Stomach (tissue), 9 donors: Measurements from ENCODE around the gene ZMYND10. TPM values are rescaled to one million over a fixed set of nuclear protein-coding genes. Genes with fewer than 3 reads are reported as not detected.

Source experiments
- DNase-seq, 2 donors: peaks; one replicate each; pipeline versions ENCODE4 v3.0.0 to v3.0.0-alpha.2; 2013 to 2019
- H3K27ac ChIP-seq, 5 donors: fragments of 200-600 bp in 4 of 5; sonication (generic) in 4 of 5; one replicate each; pipeline ENCODE4 v1.5.1; 2013 to 2019; ENCODE audit warnings: mild to moderate bottlenecking in 1 of 5, moderate library complexity in 1 of 5
- H3K27me3 ChIP-seq, 3 donors: fragments of 200-600 bp; sonication (generic); one replicate each; pipeline ENCODE4 v1.5.1; 2017 to 2019; ENCODE audit warnings: mixed run types in 1 of 3
- H3K36me3 ChIP-seq, 4 donors: fragments of 200-600 bp; sonication (generic); 1 replicate in 3 of 4; 2 replicates in 1 of 4; pipeline ENCODE4 v1.5.1; 2016 to 2019
- H3K4me1 ChIP-seq, 4 donors: fragments of 200-600 bp; sonication (generic); one replicate each; pipeline ENCODE4 v1.5.1; 2016 to 2019
- H3K4me3 ChIP-seq, 4 donors: fragments of 200-600 bp; sonication (generic) in 3 of 4; one replicate each; pipeline ENCODE4 v1.5.1; 2016 to 2019; ENCODE audit warnings: mild to moderate bottlenecking in 1 of 4
- H3K9me3 ChIP-seq, 4 donors: fragments of 200-600 bp; sonication (generic); one replicate each; pipeline ENCODE4 v1.5.1; 2016 to 2019
- EP300 ChIP-seq: sonication (generic); formaldehyde crosslinking; IDR thresholded peaks from one replicate; pipeline ENCODE4 v1.6.1; 2017; ENCODE audit warnings: antibody characterized with exemption
- POLR2A ChIP-seq, 4 donors: fragments of 450-650 bp; IDR thresholded peaks; one replicate each; pipeline ENCODE4 v1.6.1; 2016; ENCODE audit warnings: antibody characterized with exemption in 4 of 4, control low read depth in 2 of 4, mild to moderate bottlenecking in 1 of 4, moderate library complexity in 1 of 4
- POLR2AphosphoS5 ChIP-seq, 3 donors: sonication (generic); formaldehyde crosslinking; IDR thresholded peaks; one replicate each; pipeline ENCODE4 v1.6.1; 2016; ENCODE audit warnings: antibody characterized with exemption in 3 of 3
- WGBS, 5 donors: extraction: QIAGEN DNeasy Blood & Tissue Kit in 3 of 5; methylation state at CpG; one replicate each; pipeline versions ENCODE4 v1.1.5 to v1.1.7; 2013 to 2018; 5-methylcytosine and 5-hydroxymethylcytosine counted together
- intact Hi-C: fragments of 100-400 bp; cut with DNase I; formaldehyde crosslinking; loops from one replicate; pipeline ENCODE4 v1.15.1; 2023; ENCODE audit warnings: low total_unique reads
- polyA plus RNA-seq, 3 donors: library from polyadenylated mRNA; stranded (reverse); fragments of 200-250 nt; gene quantifications; one replicate each; pipeline ENCODE4 v1.2.3, GENCODE V29; 2013
- total RNA-seq, 5 donors: library from RNA; depleted of rRNA; stranded (reverse); fragments of >200 nt; gene quantifications; one replicate each; pipeline versions ENCODE4 v1.1.0 to v1.2.3, GENCODE V29; 2014 to 2016
- TF ChIP-seq, protein P1 (sequence below), 7 experiments: fragments of 450-650 bp in 4 of 7; fragments of 200-600 bp in 3 of 7; sonication (generic) in 3 of 7; IDR thresholded peaks; one replicate each; pipeline ENCODE4 v1.5.1; 2016 to 2019; ENCODE audit warnings: antibody characterized with exemption in 7 of 7, control low read depth in 2 of 7, mild to moderate bottlenecking in 1 of 7
- donor health status: healthy with polysubstance abuse.
- donor health status: Bipolar disorder and iron deficiency.
- donor health status: healthy.

The ZMYND10 gene
- total and polyA plus RNA-seq, 8 donors: 0.87 to 61.4 (median 0.92) TPM; not detected in 1

DNA sequence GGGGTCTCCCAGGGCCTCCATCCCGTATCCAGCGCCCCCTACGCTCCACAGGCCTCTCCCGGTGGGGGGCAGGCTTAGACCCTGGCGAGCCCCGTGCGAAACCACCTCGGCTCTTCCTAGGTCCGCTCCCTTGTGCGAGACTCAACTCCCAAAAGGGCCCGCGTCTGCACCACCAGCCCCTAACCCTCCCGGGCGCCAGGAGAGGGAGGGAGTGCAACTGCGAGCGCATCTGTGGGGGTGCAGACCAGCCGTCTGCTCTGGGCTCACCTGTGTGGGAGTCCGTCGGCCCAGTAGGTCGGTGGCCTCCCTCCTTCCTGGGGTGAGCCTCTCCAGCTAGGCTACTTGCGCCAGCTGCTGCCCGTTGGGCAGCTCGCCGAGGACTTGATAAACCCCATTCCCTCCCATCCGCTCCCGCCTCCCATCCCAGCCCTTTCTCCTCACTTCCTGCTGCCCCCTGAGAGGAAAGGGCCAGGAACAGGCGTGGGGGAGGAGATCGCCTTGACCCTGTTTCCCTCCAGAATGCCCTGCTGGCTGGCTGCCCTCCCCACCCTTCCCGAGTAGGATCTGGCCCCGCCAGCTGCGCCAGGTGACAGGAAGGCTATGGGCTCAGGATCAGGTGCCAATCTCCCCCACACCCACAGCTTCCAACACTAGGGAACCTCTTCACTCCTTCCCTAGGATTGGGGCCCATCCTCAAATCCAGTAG lies 23.0 kb downstream of the ZMYND10 start, which contains the start of gene HYAL2:
HYAL2 (minus strand) TSS at position 360 of the 706 bp plus-strand sequence. CDS start 2,256 bp downstream, outside the sequence.
- 17 to 38% (median 30%) methylated on average over 20 to 31 of the region's 31 CpGs for WGBS, 5 donors
- no peak for TF ChIP-seq EP300
- TF ChIP-seq POLR2AphosphoS5 (IDR thresholded peaks at IDR 0.05): peak in 2 of 3 donors; percentile 11 to 60
- TF ChIP-seq POLR2A (IDR thresholded peaks at IDR 0.05): no peak
- TF ChIP-seq, protein P1, sequence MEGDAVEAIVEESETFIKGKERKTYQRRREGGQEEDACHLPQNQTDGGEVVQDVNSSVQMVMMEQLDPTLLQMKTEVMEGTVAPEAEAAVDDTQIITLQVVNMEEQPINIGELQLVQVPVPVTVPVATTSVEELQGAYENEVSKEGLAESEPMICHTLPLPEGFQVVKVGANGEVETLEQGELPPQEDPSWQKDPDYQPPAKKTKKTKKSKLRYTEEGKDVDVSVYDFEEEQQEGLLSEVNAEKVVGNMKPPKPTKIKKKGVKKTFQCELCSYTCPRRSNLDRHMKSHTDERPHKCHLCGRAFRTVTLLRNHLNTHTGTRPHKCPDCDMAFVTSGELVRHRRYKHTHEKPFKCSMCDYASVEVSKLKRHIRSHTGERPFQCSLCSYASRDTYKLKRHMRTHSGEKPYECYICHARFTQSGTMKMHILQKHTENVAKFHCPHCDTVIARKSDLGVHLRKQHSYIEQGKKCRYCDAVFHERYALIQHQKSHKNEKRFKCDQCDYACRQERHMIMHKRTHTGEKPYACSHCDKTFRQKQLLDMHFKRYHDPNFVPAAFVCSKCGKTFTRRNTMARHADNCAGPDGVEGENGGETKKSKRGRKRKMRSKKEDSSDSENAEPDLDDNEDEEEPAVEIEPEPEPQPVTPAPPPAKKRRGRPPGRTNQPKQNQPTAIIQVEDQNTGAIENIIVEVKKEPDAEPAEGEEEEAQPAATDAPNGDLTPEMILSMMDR (IDR thresholded peaks at IDR 0.05): no peak
- DNase-seq: peak; percentile 67 to 69
- H3K27ac ChIP-seq: peak within 1 kb of the TSS; percentile 91 to 96 (median 95)
- no peaks in the 10 kb centered on the region for H3K27me3 ChIP-seq
- H3K36me3 ChIP-seq: peaks cover 16 to 43% (median 38%) of the 10 kb centered on the region in 4 donors
- H3K9me3 ChIP-seq: no peaks in the 10 kb centered on the region
- H3K4me1 ChIP-seq: peaks cover 60 to 92% (median 78%) of the 10 kb centered on the region in 4 donors
- H3K4me3 ChIP-seq: peak within 1 kb of the TSS; percentile 82 to 92 (median 86)
- intact Hi-C loops: no loop called here

DNA sequence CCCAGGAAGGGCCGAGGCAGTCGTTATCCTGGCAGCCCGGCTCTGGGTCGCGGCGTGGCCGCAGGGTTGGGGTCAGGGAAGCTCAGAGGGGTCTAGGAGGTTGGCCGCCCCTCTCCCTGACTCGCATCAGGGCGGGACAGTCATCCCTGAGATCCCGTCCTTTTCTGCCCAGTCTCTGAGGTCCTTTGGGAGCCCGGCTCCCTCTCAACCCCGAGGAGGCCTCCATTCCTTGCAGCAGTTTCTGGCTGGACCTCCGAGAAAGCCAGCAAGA lies 23.5 kb downstream of the ZMYND10 start:
- no peaks in the 10 kb centered on the region for H3K27me3 ChIP-seq

GRCh38 chr3:50321336-50322114 lies 24.0 kb downstream of the ZMYND10 start:
- 0 to 1% (median 0%) methylated on average over 32 to 59 of the region's 59 CpGs for WGBS, 5 donors
- TF ChIP-seq POLR2AphosphoS5 (IDR thresholded peaks at IDR 0.05) (peak in 2 of 3 donors; percentile 65 to 80), POLR2A (IDR thresholded peaks at IDR 0.05) (no peak)
- TF ChIP-seq, protein P1 (IDR thresholded peaks at IDR 0.05): peak in 5 of 7 experiments; percentile 21 to 59 (median 47)

More for the DNA sequence above, 23.5 kb downstream of the ZMYND10 start:
- H3K4me1 ChIP-seq: peaks cover 60 to 92% (median 78%) of the 10 kb centered on the region in 4 donors
- peaks cover 20 to 43% (median 40%) of the 10 kb centered on the region in 4 donors for H3K36me3 ChIP-seq
- 13 to 28% (median 15%) methylated on average over 6 to 14 of the region's 14 CpGs for WGBS, 5 donors
- TF ChIP-seq POLR2AphosphoS5 (IDR thresholded peaks at IDR 0.05): peak in 1 of 3 donors; percentile 25
- TF ChIP-seq POLR2A (IDR thresholded peaks at IDR 0.05): no peak
- TF ChIP-seq EP300: no peak
- DNase-seq: no peak
- intact Hi-C loops: no loop called here
- H3K27ac ChIP-seq: peak overlapping the region; percentile 91 to 96 (median 95)
- peak overlapping the region; percentile 82 to 92 (median 86) for H3K4me3 ChIP-seq
- H3K9me3 ChIP-seq: no peaks in the 10 kb centered on the region

DNA sequence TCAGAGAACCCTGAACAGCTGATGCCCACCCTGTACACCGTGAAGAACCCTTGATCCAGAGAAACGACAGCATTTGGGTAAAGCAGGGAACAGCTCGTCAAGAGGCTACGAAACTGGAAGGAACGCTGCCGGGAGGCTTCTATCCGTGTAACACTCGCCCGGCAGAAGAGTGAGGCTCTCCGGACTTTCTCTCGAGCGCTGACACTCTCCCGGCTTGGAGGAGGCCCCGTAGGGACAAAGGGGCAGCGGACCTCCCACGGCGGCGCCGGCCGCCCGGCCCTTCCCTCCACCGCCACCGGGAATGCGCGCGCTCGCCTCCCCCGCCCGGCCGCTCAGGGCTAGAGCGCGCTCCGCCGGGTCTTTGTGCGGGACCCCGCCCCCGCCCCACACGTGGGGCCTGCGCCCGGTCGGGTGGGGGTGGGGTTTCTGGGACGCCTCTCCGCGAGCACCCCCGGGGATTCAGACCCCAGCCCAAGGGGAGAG lies 24.6 kb downstream of the ZMYND10 start:
- H3K27me3 ChIP-seq: no peaks in the 10 kb centered on the region
- intact Hi-C loops: no loop called here
- H3K27ac ChIP-seq: peak overlapping the region; percentile 91 to 96 (median 95)
- peak overlapping the region; percentile 82 to 92 (median 86) for H3K4me3 ChIP-seq
- peaks cover 18 to 44% (median 41%) of the 10 kb centered on the region in 4 donors for H3K36me3 ChIP-seq
- no peaks in the 10 kb centered on the region for H3K9me3 ChIP-seq
- H3K4me1 ChIP-seq: peaks cover 66 to 92% (median 81%) of the 10 kb centered on the region in 4 donors
- DNase-seq: peak; percentile 81 to 95
- 0 to 2% (median 1%) methylated on average over 23 to 45 of the region's 45 CpGs for WGBS, 5 donors
- no peak for TF ChIP-seq POLR2A (IDR thresholded peaks at IDR 0.05)
- peak in 1 of 3 donors; percentile 43 for TF ChIP-seq POLR2AphosphoS5 (IDR thresholded peaks at IDR 0.05)
- no peak for TF ChIP-seq EP300
- TF ChIP-seq, protein P1 (IDR thresholded peaks at IDR 0.05): no peak

More at GRCh38 chr3:50321336-50322114, 24.0 kb downstream of the ZMYND10 start:
- intact Hi-C loops: no loop called here
- H3K4me3 ChIP-seq: peak overlapping the region; percentile 82 to 92 (median 86)
- no peaks in the 10 kb centered on the region for H3K27me3 ChIP-seq
- H3K9me3 ChIP-seq: no peaks in the 10 kb centered on the region
- H3K4me1 ChIP-seq: peaks cover 61 to 92% (median 78%) of the 10 kb centered on the region in 4 donors
- peak; percentile 92 to 96 for DNase-seq
- peaks cover 23 to 44% (median 41%) of the 10 kb centered on the region in 4 donors for H3K36me3 ChIP-seq
- peak overlapping the region; percentile 91 to 96 (median 95) for H3K27ac ChIP-seq
